Thoracic aorta (tissue), 2 donors: ENCODE measurements around the gene CYLD. TPM values are rescaled to one million over a fixed set of nuclear protein-coding genes. Genes with fewer than 3 reads are reported as not detected.

Experiments used
- ATAC-seq: fragments of 150-250 bp; one replicate; pipeline ENCODE4 v1.8.0; 2017; ENCODE audit warnings: low read depth; ENCODE audit not compliant: insufficient number of reproducible peaks, low FRiP score
- DNase-seq: peaks from one replicate; pipeline ENCODE4 v3.0.0-alpha.2; 2020; ENCODE audit warnings: low spot score
- H3K27ac ChIP-seq, 2 donors: fragments of 200-600 bp; sonication (generic); 1 replicate in 1 of 2; 2 replicates in 1 of 2; pipeline ENCODE4 v1.5.1; 2016; ENCODE audit warnings: mild to moderate bottlenecking in 2 of 2, moderate library complexity in 2 of 2
- H3K27me3 ChIP-seq: fragments of 200-600 bp; sonication (generic); replicated peaks from 2 replicates; pipeline ENCODE4 v1.6.0; 2016; ENCODE audit warnings: mild to moderate bottlenecking; ENCODE audit not compliant: insufficient read depth
- H3K36me3 ChIP-seq: fragments of 200-600 bp; sonication (generic); one replicate; pipeline ENCODE4 v1.5.1; 2016
- H3K4me1 ChIP-seq, 2 donors: fragments of 200-600 bp; sonication (generic); 1 replicate in 1 of 2; 2 replicates in 1 of 2; pipeline versions ENCODE4 v1.5.1 to v1.6.0; 2016; ENCODE audit warnings: low read depth in 2 of 2, mild to moderate bottlenecking in 1 of 2; ENCODE audit not compliant: control insufficient read depth in 1 of 2
- H3K4me3 ChIP-seq: fragments of 200-600 bp; sonication (generic); 2 replicates; pipeline ENCODE4 v1.5.1; 2016; ENCODE audit warnings: mild to moderate bottlenecking
- H3K9me3 ChIP-seq: fragments of 200-600 bp; sonication (generic); 2 replicates; pipeline ENCODE4 v1.5.1; 2016
- total RNA-seq, 2 donors: library from RNA; depleted of rRNA; stranded (reverse); fragments of >200 nt; gene quantifications; one replicate each; pipeline versions ENCODE4 v1.1.0 to v1.2.3, GENCODE V29; 2016
- TF ChIP-seq, protein P1 (sequence below): fragments of 200-600 bp; sonication (generic); IDR thresholded peaks from one replicate; pipeline ENCODE4 v1.5.1; 2019; ENCODE audit warnings: antibody characterized with exemption

CYLD gene
- total RNA-seq, 2 donors from 2014 or later, result 53.9 to 91.9 TPM

DNA sequence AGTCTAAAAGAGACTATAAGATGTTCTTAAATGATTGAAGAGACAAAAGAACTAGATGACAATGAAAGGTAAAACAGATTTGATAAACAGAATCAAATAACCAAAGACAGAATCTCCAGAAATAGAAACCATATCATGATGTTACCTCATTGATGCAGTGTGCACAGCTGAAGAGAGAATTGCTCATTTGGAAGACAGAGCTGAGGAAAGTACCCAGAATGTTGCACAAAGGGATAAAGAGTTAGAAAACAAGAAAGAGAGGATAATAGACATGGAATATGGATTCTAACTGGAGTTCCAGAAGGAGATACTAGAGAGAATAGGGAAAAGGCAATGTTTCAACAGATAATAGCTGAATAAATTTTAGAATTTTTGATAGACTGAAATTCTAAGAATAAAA lies 47.9 kb downstream of the CYLD start:
- DNase-seq (no peak), ATAC-seq (no peak)
- Histone ChIP-seq H3K27ac (no peak overlapping the region), H3K4me1 (peaks cover 0 to 7% of the 10 kb centered on the region in 2 donors), H3K27me3 (no peaks in the 10 kb centered on the region), H3K4me3 (no peak overlapping the region), H3K36me3 (peaks cover 17% of the 10 kb centered on the region), H3K9me3 (no peaks in the 10 kb centered on the region)
- TF ChIP-seq, protein P1, sequence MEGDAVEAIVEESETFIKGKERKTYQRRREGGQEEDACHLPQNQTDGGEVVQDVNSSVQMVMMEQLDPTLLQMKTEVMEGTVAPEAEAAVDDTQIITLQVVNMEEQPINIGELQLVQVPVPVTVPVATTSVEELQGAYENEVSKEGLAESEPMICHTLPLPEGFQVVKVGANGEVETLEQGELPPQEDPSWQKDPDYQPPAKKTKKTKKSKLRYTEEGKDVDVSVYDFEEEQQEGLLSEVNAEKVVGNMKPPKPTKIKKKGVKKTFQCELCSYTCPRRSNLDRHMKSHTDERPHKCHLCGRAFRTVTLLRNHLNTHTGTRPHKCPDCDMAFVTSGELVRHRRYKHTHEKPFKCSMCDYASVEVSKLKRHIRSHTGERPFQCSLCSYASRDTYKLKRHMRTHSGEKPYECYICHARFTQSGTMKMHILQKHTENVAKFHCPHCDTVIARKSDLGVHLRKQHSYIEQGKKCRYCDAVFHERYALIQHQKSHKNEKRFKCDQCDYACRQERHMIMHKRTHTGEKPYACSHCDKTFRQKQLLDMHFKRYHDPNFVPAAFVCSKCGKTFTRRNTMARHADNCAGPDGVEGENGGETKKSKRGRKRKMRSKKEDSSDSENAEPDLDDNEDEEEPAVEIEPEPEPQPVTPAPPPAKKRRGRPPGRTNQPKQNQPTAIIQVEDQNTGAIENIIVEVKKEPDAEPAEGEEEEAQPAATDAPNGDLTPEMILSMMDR, result no peak

DNA sequence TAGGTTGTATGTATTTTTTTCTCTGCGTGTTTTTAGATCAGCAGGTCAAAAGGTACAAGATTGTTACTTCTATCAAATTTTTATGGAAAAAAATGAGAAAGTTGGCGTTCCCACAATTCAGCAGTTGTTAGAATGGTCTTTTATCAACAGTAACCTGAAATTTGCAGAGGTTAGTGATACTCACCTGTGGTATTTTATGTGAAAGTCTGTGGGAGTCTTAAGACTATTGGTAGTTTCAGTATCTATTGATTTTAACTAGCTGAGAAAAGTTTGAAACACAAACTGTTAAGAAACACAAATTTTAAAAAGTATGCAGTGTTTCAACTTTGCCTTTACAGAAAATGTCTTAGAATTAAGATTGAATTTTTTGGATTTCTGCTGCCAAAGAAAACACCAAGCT lies 49.6 kb downstream of the CYLD start:
- Histone ChIP-seq H3K36me3 (peaks cover 26% of the 10 kb centered on the region), H3K27ac (no peak overlapping the region), H3K4me3 (no peak overlapping the region), H3K4me1 (peaks cover 0 to 7% of the 10 kb centered on the region in 2 donors), H3K9me3 (no peaks in the 10 kb centered on the region), H3K27me3 (no peaks in the 10 kb centered on the region)
- DNase-seq (no peak), ATAC-seq (no peak)
- TF ChIP-seq, protein P1, result no peak

DNA sequence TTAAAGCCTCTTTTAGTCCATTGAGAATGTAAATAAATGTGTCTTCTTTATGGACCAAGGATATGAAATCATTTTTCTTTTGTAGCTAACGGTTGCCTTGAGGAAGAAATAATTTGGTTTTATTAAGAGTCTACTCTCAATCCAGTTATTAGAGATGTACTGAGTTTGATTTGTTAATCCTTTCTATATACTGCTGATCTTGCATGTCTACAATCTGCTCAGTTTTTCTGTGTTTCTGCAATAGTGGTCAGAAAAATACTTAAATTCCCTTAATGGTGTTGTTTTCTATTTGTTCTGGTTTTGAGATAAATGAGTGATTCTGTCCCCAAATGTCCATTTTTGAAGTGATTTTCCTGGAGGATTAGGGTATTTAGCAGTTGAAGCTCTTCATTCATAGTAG lies 54.9 kb downstream of the CYLD start:
- no peak for DNase-seq
- no peaks in the 10 kb centered on the region for H3K9me3 ChIP-seq
- H3K4me1 ChIP-seq, result peaks cover 0 to 5% of the 10 kb centered on the region in 2 donors
- no peak overlapping the region for H3K4me3 ChIP-seq
- ATAC-seq, result no peak
- H3K27me3 ChIP-seq, result no peaks in the 10 kb centered on the region
- peaks cover 29% of the 10 kb centered on the region for H3K36me3 ChIP-seq
- TF ChIP-seq, protein P1, result no peak
- no peak overlapping the region for H3K27ac ChIP-seq

DNA sequence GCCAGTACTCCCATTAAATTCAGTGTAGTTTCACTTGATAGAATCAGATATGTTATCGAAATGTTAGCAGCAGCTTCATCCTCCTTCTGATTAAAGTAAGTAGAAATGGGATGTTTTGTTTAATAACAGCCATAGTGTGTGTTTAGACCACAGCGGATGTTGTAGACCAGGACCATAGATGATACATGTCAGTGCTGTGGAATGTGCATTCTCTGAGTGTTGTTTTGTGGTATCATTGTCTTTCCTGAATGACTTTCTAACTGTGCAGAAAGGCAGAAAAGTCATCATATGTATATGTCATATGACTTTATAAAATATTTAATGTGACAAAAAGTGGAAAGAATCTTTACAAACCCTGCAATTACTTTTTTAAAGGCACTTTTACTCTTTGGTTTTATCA lies 55.6 kb downstream of the CYLD start:
- Histone ChIP-seq H3K27me3 (no peaks in the 10 kb centered on the region), H3K4me3 (no peak overlapping the region), H3K27ac (no peak overlapping the region), H3K9me3 (no peaks in the 10 kb centered on the region), H3K36me3 (peaks cover 29% of the 10 kb centered on the region), H3K4me1 (no peaks in the 10 kb centered on the region)
- no peak for ATAC-seq
- TF ChIP-seq, protein P1, result no peak
- DNase-seq, result no peak

DNA sequence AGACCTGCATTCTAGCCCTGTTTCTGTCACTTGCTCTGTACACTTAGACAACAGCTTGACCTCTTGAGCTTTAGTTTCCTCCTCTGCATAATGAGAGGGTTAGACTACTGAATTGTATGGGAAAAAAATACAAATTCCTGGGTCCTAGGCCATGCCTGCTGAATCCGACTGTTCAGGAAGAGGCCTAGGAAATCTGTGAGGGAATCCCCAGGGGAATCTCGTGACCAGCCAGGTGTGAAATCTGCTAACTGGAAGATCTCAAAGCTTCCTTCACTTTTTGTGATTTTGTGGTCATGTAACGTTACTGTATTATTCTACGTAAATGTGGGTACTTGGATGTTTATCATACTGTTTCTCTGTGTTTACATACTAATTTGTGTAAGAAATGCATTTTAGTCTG lies 58.2 kb downstream of the CYLD start:
- no peaks in the 10 kb centered on the region for H3K27me3 ChIP-seq
- H3K4me1 ChIP-seq, result no peaks in the 10 kb centered on the region
- DNase-seq, result no peak
- no peaks in the 10 kb centered on the region for H3K9me3 ChIP-seq
- H3K4me3 ChIP-seq, result no peak overlapping the region
- H3K27ac ChIP-seq, result no peak overlapping the region
- H3K36me3 ChIP-seq, result peaks cover 18% of the 10 kb centered on the region
- TF ChIP-seq, protein P1, result no peak
- no peak for ATAC-seq
